Islet precursor cell (in vitro differentiated cells): ENCODE results near the gene NIPAL4.

Experiments
- DNase-seq: peaks from one replicate; pipeline ENCODE4 v3.0.0-alpha.2; 2018

The NIPAL4 gene

GRCh38 chr5:157486221-157486681, 26.2 kb downstream of the NIPAL4 start:
- no peak for DNase-seq

- DNase-seq: no peak
Observed at GRCh38 chr5:157486861-157487260, 26.8 kb downstream of the NIPAL4 start.

- no peak for DNase-seq
Observed at GRCh38 chr5:157487358-157487757, 27.3 kb downstream of the NIPAL4 start.

- DNase-seq: no peak
Observed at GRCh38 chr5:157491471-157491995, 31.5 kb downstream of the NIPAL4 start.

- no peak for DNase-seq
Observed at GRCh38 chr5:157492886-157493285, 32.9 kb downstream of the NIPAL4 start.

GRCh38 chr5:157494178-157494832, 34.3 kb downstream of the NIPAL4 start:
- DNase-seq: no peak

- no peak for DNase-seq
Observed at GRCh38 chr5:157496864-157497263, 36.9 kb downstream of the NIPAL4 start.

- no peak for DNase-seq
Observed at GRCh38 chr5:157497875-157498611, 38.0 kb downstream of the NIPAL4 start.

- DNase-seq: no peak
Observed at GRCh38 chr5:157502143-157502647, 42.2 kb downstream of the NIPAL4 start.

- no peak for DNase-seq
Observed at GRCh38 chr5:157504053-157504452, 44.0 kb downstream of the NIPAL4 start.

- DNase-seq: no peak
Observed at GRCh38 chr5:157505496-157505895, 45.5 kb downstream of the NIPAL4 start.

GRCh38 chr5:157506066-157506590, 46.1 kb downstream of the NIPAL4 start:
- no peak for DNase-seq

GRCh38 chr5:157506981-157507780, 47.2 kb downstream of the NIPAL4 start:
- no peak for DNase-seq

- no peak for DNase-seq
Observed at GRCh38 chr5:157509093-157509492, 49.1 kb downstream of the NIPAL4 start.

- no peak for DNase-seq
Observed at GRCh38 chr5:157509587-157509986, 49.6 kb downstream of the NIPAL4 start.

- DNase-seq: no peak
Observed at GRCh38 chr5:157510682-157511081, 50.7 kb downstream of the NIPAL4 start.

- peak; percentile 89 for DNase-seq
Observed at GRCh38 chr5:157511651-157512644, 51.9 kb downstream of the NIPAL4 start.

- DNase-seq: no peak
Observed at GRCh38 chr5:157513182-157513581, 53.2 kb downstream of the NIPAL4 start.

GRCh38 chr5:157514974-157515373, 55.0 kb downstream of the NIPAL4 start:
- DNase-seq: no peak

- DNase-seq: no peak
Observed at GRCh38 chr5:157516006-157516405, 56.0 kb downstream of the NIPAL4 start.

- DNase-seq: peak; percentile 62
Observed at GRCh38 chr5:157516626-157517325, 56.8 kb downstream of the NIPAL4 start.
